ENCODE data around the gene EXOC4. TPM values are rescaled to one million over a fixed set of nuclear protein-coding genes. Genes with fewer than 3 reads are reported as not detected.

Gene EXOC4
- polyA plus RNA-seq, 1 experiment = 45.9 TPM

- TF ChIP-seq, protein P1, sequence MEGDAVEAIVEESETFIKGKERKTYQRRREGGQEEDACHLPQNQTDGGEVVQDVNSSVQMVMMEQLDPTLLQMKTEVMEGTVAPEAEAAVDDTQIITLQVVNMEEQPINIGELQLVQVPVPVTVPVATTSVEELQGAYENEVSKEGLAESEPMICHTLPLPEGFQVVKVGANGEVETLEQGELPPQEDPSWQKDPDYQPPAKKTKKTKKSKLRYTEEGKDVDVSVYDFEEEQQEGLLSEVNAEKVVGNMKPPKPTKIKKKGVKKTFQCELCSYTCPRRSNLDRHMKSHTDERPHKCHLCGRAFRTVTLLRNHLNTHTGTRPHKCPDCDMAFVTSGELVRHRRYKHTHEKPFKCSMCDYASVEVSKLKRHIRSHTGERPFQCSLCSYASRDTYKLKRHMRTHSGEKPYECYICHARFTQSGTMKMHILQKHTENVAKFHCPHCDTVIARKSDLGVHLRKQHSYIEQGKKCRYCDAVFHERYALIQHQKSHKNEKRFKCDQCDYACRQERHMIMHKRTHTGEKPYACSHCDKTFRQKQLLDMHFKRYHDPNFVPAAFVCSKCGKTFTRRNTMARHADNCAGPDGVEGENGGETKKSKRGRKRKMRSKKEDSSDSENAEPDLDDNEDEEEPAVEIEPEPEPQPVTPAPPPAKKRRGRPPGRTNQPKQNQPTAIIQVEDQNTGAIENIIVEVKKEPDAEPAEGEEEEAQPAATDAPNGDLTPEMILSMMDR (IDR thresholded peaks at IDR 0.05; ENCODE audit: insufficient read depth, low read depth, low read length) = no peak
- Histone ChIP-seq H3K27me3 (ENCODE audit: control insufficient read depth, insufficient read depth, low read length) (no peaks in the 10 kb centered on the region), H3K36me3 (ENCODE audit: control insufficient read depth, insufficient read depth, low read length) (no peaks in the 10 kb centered on the region), H3K4me3 (ENCODE audit: low read depth, low read length) (no peak overlapping the region)
- ChIA-PET CTCF (no interaction called here), POLR2A (no interaction called here)
- DNase-seq (ENCODE audit: low read depth) = no peak
These were observed 323.0 kb downstream of the EXOC4 start for GRCh38 chr7:133575726-133576440.

DNA sequence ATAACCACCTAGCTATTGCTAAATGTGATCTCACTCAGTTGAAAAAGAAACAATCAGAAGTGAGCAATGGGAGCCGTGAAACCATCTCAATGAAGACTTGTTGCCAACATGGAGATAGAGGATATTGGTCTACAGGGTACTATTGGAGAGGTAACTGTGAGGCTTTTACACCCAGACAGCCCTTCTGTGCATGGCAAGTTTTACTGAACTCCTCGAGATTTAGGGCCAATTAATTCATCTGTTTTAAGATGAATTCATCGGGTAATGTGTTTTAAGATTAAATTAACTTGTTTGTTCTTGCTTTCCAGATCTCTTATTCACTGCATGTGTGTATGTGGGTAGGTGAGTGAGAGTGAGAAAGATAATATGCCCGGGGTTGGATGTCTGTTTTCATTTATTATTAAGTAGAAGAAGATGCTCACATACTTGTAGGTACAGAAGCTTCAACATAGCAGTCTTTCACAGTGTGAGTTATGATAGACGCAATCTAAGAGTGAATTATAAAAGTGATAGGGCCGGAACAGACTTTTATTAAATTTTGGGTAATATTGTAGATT is 323.8 kb downstream of the EXOC4 start:
- H3K36me3 ChIP-seq (ENCODE audit: control insufficient read depth, insufficient read depth, low read length) = no peaks in the 10 kb centered on the region
- no peaks in the 10 kb centered on the region for H3K27me3 ChIP-seq (ENCODE audit: control insufficient read depth, insufficient read depth, low read length)
- DNase-seq (ENCODE audit: low read depth) = no peak
- CTCF ChIA-PET = no interaction called here
- TF ChIP-seq, protein P1 (IDR thresholded peaks at IDR 0.05; ENCODE audit: insufficient read depth, low read depth, low read length) = no peak
- no peak overlapping the region for H3K4me3 ChIP-seq (ENCODE audit: low read depth, low read length)
- POLR2A ChIA-PET = no interaction called here

GRCh38 chr7:133582766-133583523 is 330.1 kb downstream of the EXOC4 start:
- POLR2A ChIA-PET = no interaction called here
- TF ChIP-seq, protein P1 (IDR thresholded peaks at IDR 0.05; ENCODE audit: insufficient read depth, low read depth, low read length) = no peak
- no peak overlapping the region for H3K4me3 ChIP-seq (ENCODE audit: low read depth, low read length)
- DNase-seq (ENCODE audit: low read depth) = peak; percentile 77
- CTCF ChIA-PET = interaction anchor here (0.8 to 1.2 kb wide), 3 partner anchors 10 to 271 kb away, joined by 3 read pairs; no protein-coding TSS in a partner anchor
- no peaks in the 10 kb centered on the region for H3K36me3 ChIP-seq (ENCODE audit: control insufficient read depth, insufficient read depth, low read length)
- H3K27me3 ChIP-seq (ENCODE audit: control insufficient read depth, insufficient read depth, low read length) = no peaks in the 10 kb centered on the region

DNA sequence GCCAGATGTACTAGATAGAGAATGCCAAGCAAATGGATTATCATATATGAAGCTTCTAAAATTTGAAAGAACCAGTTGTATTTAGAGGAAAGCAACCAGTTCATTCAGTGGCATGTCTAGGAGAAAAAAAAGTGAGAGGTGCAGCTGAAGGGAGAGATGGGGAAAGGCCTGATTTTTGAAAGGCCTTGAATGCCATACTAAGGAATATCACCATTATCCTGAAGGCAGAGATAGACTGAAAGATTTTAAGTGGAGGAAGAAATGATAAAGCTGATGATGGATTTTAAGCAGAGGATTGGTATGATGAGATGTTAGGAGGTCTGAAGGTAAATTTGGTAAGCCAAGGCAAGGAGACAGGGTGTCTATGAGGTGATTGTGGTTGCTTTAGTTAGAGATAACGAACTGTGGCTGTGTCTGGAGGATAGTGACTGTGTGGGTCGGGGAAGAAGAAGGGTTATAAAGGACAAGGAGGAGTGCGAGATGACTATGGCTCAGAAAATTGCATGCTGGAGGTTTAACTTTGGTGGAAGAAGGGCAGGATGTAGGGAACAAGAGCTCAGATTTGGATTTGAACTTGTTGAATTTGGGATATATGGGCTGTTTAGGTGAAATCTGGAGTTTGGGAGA is 330.8 kb downstream of the EXOC4 start:
- ChIA-PET CTCF (interaction anchor here (0.8 to 1.2 kb wide), 3 partner anchors 10 to 271 kb away, joined by 3 read pairs; no protein-coding TSS in a partner anchor), POLR2A (no interaction called here)
- DNase-seq (ENCODE audit: low read depth) = no peak
- Histone ChIP-seq H3K4me3 (ENCODE audit: low read depth, low read length) (no peak overlapping the region), H3K27me3 (ENCODE audit: control insufficient read depth, insufficient read depth, low read length) (no peaks in the 10 kb centered on the region), H3K36me3 (ENCODE audit: control insufficient read depth, insufficient read depth, low read length) (no peaks in the 10 kb centered on the region)
- TF ChIP-seq, protein P1 (IDR thresholded peaks at IDR 0.05; ENCODE audit: insufficient read depth, low read depth, low read length) = no peak
